Germinal center (tissue), 1 donor: ENCODE results near the gene IL19.

Source experiments
- DNase-seq: peaks from one replicate; pipeline ENCODE4 v3.0.0; 2012; ENCODE audit warnings: mixed read lengths, low spot score

IL19 gene

DNA sequence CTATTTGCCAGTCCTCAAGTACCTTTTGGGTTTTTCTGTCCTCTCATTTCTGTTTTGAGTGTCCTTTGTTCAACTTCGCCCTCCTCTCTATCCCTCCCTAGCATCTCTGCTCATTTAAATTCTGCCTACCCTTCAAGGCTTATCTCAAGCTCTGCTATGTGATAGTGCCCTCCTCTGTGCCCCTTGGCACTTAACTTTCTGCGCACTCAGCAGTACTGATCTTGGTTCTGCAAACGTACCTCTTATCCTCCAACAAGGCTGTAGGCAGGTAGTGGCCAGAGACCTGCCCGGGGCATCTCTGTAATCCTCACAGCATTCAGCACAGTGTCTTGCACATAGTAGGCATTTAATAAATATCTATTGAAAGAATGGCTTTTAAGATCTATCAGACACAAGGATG, 89.6 kb downstream of the IL19 start:
- DNase-seq: no peak

DNA sequence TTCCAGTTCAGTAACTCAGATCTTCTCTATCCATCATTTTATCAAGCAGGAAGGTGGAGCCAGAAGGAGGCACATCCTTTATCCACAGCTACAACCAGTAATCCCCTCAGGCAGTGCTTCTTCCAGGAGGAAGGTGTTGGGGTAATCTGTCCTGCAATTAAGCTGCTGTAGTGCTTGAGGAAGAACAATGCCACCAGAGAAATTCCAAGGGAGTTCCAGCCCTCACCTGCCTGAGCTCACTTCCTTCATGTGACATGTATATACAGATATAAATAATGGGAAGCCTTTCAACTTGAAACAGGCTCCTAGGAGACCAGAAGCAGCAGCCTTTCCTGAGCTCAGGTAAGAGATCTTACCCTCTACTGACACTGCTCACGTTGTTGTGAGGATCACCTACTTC, 92.7 kb downstream of the IL19 start:
- DNase-seq: no peak

DNA sequence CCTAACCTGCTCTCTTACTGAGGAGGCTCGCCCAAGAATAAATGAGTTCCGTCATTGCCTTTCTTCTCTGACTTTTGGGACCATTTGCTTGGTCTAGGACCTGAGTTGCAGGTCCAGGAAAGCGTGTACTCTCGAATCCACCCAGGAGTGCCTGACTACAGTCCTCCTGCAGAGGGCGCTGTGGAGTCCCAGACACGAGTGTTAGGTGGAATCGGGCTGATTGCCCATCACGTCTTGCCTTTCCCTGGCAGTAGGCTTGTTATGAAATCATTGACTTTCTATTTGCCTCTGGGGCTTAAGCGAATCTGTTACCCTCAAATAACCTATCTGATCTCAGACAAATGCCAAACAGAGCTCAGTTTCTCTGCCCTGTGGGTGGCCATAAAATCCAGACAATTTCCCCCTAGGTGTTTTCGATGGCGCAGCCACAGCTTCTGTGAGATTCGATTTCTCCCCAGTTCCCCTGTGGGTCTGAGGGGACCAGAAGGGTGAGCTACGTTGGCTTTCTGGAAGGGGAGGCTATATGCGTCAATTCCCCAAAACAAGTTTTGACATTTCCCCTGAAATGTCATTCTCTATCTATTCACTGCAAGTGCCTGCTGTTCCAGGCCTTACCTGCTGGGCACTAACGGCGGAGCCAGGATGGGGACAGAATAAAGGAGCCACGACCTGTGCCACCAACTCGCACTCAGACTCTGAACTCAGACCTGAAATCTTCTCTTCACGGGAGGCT, 94.5 kb downstream of the IL19 start, which contains the start of gene IL20:
TSS of gene IL20 (plus strand) at position 685 of the 733 bp plus-strand sequence. CDS start 230 bp downstream, outside the sequence.
- peak; percentile 72 for DNase-seq

DNA sequence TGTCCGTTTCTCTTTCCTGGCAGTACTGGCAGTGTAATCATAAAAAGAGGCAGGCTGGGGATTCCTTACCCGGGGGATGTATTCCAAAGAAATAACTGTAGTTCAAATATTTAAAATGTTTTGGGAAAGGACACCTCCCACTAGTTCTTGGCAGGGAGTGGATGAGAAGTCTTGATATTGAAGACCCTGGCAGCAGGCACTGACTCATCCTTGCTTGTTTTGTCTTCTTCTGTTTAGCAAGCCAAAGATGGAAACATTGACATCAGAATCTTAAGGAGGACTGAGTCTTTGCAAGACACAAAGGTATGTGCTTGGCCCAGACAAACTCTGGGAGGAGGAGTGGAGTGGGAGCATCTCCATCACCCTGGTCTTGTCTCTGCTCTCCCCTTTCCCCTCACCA, 95.5 kb downstream of the IL19 start:
- no peak for DNase-seq

DNA sequence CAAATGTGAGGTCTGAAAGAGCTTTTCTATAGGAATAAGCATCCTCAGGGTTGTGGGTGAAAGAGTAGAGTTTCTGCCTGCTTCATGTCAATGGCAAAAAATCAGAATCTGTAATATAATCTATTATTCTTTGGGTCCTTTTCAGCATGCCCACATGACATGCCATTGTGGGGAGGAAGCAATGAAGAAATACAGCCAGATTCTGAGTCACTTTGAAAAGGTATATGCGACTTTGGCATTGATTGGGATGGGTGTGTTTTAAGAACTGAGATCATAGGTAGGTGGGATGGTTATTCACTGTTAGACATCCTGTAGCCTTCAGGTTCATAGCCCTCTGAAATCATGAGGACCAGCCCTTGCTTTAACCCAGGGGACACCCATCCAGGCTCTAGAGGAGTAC, 96.7 kb downstream of the IL19 start:
- DNase-seq: no peak

DNA sequence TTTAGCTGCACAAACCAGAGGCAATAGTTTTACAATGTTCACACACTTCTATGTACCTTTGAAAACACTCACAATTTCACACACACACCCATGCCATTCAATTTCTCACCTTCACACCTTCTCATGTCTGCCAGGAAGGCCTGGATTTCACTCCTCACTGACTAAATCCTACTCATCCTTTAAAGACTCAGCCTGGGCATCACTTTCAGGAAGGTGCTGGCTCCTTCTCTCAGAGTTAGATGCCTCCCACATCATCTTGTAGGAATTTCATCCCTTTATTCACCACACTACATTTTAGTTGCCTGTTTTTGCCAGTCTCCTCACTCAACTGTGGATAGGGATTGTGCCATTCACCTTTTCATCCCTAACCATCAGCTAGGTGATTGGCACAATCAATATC, 97.1 kb downstream of the IL19 start:
- no peak for DNase-seq

DNA sequence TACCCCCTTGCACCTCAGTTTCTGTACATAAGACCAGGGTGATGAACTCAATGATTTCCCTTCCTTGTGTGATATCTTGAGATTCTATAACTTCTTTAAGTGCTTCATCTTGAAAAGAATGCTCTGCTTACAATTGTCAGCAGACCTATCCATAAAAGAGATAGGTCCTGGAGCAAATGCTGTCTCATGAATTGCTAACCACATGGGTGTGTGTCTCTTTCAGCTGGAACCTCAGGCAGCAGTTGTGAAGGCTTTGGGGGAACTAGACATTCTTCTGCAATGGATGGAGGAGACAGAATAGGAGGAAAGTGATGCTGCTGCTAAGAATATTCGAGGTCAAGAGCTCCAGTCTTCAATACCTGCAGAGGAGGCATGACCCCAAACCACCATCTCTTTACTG, 97.7 kb downstream of the IL19 start:
- no peak for DNase-seq

DNA sequence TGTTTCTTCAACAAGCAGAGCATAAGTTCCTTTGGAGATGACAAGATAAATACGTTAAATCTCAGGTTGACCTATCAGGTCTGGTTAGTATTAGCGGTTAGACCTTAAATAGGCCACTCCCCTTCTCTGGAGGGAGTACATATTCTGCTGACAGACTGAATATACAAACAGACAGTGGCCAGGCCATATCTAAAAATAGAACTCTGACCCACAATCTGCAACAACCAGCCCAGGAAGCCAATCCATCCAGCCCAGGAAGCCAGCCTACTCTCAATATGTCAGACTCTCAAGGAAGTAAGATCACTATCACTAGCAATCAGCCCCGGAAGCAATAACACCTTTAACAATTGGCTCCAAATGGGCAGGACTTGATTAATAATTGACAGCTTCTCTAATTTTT, 101.6 kb downstream of the IL19 start:
- DNase-seq: no peak

DNA sequence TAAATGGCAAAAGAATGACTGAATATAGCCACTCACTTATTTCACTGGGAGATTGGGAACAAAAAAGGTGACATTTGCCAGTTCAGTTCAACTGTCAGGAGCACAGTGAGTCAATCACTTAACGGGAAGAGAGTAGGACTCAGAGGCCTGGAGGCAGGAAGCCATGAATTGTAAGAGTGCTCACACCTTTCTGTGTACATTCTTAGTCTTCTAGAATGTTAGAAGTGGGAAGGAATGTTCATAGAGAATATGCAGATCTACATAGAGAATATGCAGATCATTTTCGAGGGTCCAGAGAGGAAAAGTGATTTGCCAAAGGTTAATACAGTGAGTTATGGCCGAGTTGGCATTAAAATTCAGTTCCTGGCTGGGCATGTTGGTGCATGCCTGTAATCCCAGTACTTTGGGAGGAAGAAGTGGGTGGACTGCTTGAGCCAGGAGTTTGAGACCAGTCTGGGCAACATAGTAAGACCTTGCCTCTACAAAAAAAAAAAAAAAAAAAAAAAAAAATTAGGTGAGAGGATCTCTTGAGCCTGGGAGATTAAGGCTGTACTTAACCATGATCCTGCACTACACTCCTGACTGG, 103.1 kb downstream of the IL19 start:
- no peak for DNase-seq

DNA sequence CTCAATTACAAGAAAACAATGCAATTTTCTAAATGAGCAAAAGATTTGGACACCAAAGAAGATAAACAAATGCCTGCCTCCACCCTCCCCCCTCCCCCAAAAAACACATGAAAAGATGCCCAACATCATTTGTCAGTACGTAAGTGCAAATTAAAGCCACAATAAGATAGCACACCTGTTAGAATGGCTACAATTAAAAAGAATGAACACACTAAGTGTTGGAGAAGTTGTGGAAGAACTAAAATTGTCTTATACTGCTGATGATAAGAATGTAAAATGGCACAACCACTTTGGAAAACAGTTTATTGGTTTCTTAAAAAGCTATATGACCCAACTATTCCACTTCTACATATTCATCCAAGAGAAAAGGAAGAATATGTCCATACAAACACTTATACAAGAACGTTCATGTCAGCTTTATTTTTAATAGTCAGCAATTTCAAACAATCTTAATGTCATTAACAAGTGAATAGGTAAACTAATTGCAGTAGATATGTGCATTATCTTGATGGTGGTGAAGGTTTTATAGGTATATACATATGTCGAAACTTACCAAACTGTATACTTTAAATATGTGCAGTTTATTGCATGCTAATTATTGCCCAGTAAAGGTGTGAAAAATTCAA, 105.3 kb downstream of the IL19 start:
- DNase-seq: no peak

DNA sequence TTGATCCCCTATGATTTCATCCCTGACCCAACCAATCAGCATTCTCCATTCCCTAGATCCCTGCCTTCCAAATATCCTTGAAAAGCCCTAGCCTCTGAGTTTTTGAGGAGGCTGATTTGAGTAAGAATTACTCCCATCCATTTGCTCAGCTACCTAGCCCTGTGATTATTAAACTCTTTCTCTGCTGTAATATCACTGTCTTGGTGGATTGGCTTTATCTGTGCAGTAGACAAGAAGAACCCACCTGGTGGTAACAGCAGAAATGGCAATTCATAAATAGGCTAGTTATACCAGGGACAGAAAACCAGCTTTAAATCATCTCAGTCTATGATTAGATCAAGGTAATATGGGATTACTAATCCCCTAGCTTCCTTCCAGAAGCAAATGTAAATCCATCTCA, 107.9 kb downstream of the IL19 start:
- DNase-seq: no peak

DNA sequence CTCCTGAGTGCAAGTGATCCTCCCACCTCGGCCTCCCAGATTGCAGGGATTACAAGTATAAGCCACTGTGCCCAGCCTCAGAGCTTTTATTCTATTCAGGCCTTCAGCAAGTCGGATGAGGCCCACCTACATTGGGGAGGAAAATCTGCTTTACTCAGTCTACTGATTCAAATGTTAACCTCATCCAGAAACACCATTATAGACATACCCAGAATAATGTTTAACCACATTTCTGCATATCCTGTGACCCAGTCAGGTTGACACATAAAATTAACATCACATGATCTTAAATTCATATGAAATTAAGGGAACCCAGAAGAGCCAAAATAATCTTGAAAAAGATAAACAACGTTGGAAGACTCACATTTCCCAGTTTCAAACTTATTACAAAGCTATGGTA, 109.7 kb downstream of the IL19 start:
- no peak for DNase-seq

DNA sequence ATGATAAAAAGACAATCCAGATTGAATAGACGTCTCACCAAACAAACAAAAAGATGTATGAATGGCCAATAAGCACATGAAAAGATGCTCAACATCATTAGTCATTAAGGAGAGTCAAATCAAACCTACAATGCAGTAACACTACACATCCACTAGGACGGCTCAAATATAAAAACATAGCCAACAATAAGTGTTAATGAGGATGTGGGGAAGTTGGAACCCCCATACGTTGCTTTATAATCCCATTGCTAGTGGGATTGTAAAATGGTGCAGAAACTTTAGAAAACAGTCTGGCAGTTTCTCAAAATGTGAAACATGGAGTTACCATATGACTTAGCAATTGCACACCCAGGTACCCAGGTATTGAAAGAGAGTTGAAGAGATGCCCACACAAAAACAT, 112.0 kb downstream of the IL19 start:
- DNase-seq: no peak

DNA sequence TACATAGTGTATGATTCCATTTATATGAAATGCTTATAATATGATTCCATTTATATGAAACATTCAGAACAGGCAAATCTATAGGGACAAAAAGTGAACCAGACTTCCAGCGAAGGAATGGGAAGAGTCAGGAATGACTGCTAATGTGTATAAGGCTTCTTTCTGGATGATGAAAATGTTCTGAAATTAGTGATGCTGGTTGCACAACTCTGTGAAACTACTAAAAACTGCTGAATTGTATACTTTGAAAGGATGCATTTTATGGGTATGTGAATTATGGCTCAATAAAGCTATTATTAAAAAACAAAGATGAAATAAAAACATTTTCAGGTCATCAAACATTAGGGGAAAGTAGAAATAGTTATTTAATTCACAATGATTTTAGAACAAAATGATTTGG, 112.6 kb downstream of the IL19 start:
- no peak for DNase-seq

DNA sequence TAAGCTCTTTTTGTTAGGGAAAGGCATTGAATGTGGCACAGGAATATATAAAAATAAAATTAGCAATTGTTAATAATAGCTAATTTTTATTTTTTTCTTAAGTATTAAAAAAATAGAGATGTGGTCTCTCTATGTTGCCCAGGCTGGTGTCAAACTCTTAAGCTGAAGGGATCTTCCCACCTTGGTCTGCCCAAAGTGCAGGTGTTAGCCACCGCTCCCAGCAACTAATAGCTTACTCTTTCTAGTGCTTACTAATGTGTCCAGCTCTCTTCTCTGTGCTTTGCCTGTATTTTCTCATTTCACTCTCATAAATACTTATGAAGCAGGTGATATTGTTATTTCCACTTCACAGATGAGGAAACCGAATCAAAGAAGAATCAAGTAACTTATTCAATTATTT, 113.3 kb downstream of the IL19 start:
- DNase-seq: no peak

DNA sequence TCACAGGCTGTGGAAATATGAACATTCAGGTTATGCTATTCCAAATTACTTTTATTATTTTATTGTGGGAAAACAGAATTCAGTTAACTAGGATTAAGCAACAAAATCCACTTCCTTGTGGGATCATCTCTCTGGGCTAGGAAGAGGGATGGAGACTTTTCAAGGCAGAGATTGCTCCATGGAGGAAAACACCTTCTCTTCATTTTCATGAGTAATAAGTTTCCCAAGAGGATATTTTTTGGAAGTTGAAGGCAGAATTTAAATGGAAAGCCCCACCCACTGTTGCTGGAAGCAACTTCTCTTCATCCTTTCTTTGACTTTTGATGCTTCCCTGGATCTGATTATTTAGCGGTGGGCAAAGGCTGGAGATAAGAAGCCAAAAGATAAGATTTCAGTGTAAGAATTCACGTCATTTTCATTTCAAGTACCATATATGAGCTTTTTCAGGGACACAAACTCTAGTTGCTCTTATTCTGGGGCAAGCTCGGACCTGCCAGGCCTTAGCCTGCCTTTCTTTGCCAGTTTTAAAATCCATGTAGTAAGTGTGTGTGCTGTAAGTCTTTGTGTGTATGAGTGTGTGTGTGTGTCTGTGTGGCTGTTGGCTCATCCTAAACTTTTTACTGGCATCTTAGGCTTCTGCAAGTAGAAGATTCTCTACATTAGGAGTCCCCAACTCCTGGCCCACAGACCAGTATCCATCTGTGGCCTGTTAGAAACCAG, 114.9 kb downstream of the IL19 start:
- DNase-seq: no peak

DNA sequence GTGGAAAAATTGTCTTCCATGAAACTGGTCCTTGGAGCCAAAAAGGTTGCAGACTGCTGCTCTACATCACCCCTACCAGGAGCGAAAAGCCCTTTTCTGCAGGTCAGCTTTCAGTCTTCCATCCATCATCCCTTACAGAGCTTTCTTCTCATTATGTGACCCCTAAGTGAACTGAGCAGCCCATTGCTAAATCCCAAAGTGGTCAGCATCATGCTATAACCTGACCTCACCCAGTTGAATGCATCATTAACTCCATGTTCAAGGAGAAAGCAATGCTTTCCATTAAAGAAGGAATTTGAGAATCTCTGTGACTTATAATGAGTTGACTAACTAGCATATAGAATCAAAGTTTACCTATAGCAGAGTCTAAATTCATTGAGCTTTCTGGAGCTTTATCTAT, 116.3 kb downstream of the IL19 start:
- DNase-seq: no peak

DNA sequence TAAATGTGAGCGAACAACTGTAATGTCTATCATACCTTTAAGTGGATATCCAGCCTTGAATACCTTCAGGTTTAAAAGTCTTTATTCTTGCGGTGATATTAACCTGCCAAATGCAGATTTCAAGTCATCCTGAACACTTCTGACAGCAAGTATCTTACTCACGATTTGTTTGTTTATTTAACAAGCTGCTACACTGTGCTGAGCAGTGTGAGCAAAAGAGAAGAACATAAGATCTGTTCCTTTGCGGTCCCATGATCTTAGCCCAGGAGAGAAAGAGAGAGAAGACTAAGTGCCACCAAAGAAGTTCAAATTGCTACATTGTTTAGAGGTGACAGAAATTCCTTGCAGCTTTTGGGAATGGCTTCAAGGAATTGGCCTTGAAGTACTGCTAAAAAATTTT, 117.1 kb downstream of the IL19 start:
- no peak for DNase-seq

DNA sequence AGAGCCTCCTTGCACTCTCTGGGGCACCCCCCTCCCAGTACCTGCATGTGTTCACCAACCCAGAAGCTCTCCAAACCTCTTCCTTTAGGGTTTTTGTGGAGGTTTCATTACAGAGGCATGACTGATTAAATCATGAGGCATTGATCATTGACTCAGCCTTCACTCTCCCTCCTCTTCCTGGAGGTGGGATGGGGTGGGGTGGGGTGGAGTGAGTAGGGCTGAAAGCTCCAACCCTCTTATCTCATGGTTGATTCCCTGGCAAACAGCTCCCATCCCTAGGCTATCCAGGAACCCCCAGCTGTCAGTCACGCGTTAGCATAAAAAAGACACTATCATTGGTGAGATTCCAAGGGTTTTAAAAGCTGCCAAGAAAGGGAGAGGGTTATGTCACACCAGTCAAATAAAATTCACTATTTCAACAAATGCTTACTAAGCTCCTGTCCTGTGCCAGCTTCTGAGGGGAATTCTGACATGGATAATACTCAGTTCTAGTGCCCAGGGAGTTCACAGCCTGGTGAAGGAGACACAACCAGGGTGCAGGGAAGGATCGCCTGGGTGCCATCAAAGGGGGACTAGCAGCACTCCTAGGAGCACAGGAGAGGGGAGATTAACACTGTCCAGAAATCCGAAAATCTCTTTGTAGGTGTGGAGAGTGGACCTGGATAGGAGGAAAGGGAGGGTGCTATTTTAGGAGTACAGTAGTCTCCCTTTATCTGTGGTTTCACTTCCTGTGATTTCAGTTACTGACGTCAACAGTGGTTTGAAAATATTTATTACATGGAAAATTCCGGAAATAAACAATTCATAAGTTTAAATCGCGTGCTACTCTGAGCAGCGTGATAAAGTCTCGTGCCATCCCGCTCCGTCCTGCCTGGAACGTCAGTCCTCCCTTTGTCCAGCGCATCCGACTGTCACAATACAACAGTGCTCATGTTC, 119.8 kb downstream of the IL19 start:
- no peak for DNase-seq

DNA sequence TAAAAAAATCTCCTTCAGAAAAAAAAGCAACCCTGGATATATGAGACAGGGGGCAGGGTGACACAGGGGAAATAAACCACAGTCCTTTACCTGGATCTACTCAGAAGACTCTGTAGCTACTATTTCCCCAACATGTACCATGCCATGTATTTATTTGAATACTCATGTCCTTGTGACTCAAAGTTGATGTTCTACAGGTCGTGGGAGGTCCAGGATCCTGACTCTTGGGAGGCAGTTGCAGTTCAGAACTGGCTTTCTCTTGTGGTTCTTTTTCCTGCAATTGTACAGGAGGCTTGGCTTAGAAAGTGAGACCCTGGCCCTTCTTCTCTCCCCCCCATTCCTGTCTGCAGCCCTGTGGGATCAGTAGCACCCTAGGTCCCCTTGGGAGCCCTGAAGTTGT, 120.8 kb downstream of the IL19 start:
- no peak for DNase-seq
